Activated CD4-positive, alpha-beta memory T cell treated with anti-CD3 and anti-CD28 coated beads for 36 hours (primary cell): ENCODE measurements around the gene CLPSL1. TPM values are rescaled to one million over a fixed set of nuclear protein-coding genes. Genes with fewer than 3 reads are reported as not detected.

ENCODE experiments used
- total RNA-seq, 2 experiments: library from RNA; stranded (reverse); gene quantifications; one replicate each; pipeline ENCODE4 v1.2.3, GENCODE V29; 2021

Gene CLPSL1
- total RNA-seq, 2 experiments from 2014 or later, result not detected

Other genes with a start within 250 kb of the CLPSL1 start
- 100 to 1,000 TPM; 111 to 112 TPM for gene FKBP5, start 92.1 kb upstream of the CLPSL1 start, total RNA-seq
- gene ARMC12, start 44.0 kb upstream of the CLPSL1 start, total RNA-seq, result 1 to 10 TPM; 1.5 to 1.6 TPM
- not detected for gene CLPSL2, start 4.4 kb upstream of the CLPSL1 start, total RNA-seq
- not detected for gene CLPS, start 16.3 kb downstream of the CLPSL1 start, total RNA-seq
- not detected for gene LHFPL5, start 24.3 kb downstream of the CLPSL1 start, total RNA-seq
- 100 to 1,000 TPM; 134 to 143 TPM for gene SRPK1, start 140.1 kb downstream of the CLPSL1 start, total RNA-seq
- gene SLC26A8, start 243.6 kb downstream of the CLPSL1 start, total RNA-seq, result not detected
- gene MAPK14, start 246.8 kb downstream of the CLPSL1 start, total RNA-seq, result 10 to 100 TPM; 39.3 to 44.0 TPM